HepG2 (cell line): ENCODE results near the gene TFDP1. TPM values are rescaled to one million over a fixed set of nuclear protein-coding genes. Genes with fewer than 3 reads are reported as not detected.

Experiments used
- ASH2L ChIP-seq: fragments of 300-600, 200-600 bp; sonication (generic); IDR thresholded peaks from 2 replicates; pipeline ENCODE4 v1.7.0; 2017; ENCODE audit warnings: low read depth, mild to moderate bottlenecking, moderate library complexity, mixed read lengths, low read length; ENCODE audit not compliant: insufficient read length
- CREB3 ChIP-seq: sonication (generic); formaldehyde crosslinking; IDR thresholded peaks from 2 replicates; pipeline ENCODE4 v1.5.0; 2020; ENCODE audit warnings: missing genetic modification reagents
- EEA1 ChIP-seq: sonication (generic); formaldehyde crosslinking; IDR thresholded peaks from 2 replicates; pipeline ENCODE4 v1.5.1; 2020; ENCODE audit warnings: mild to moderate bottlenecking, missing genetic modification reagents, borderline replicate concordance
- FOXA1 ChIP-seq, 2 experiments: fragments of 450-650 bp in 1 of 2; sonication (generic) in 1 of 2; formaldehyde crosslinking in 1 of 2; IDR thresholded peaks; 2 replicates each; pipeline versions ENCODE4 v1.4.0 to v1.6.1; 2016 to 2020; ENCODE audit warnings: missing genetic modification reagents in 1 of 2
- HMGXB4 ChIP-seq, 2 experiments: sonication (generic) in 1 of 2; formaldehyde crosslinking in 1 of 2; IDR thresholded peaks; 2 replicates each; pipeline versions ENCODE4 v1.4.0 to v1.6.1; 2018 to 2020; ENCODE audit warnings: missing genetic modification reagents in 2 of 2, borderline replicate concordance in 1 of 2, low read depth in 1 of 2, mild to moderate bottlenecking in 1 of 2, missing biosample characterization in 1 of 2
- HOXA3 ChIP-seq: sonication (generic); formaldehyde crosslinking; IDR thresholded peaks from 2 replicates; pipeline ENCODE4 v1.5.0; 2020; ENCODE audit warnings: missing genetic modification reagents
- KLF12 ChIP-seq: sonication (generic); formaldehyde crosslinking; IDR thresholded peaks from 2 replicates; pipeline ENCODE4 v1.4.0; 2020; ENCODE audit warnings: missing genetic modification reagents, borderline replicate concordance
- MTA3 ChIP-seq: sonication (generic); formaldehyde crosslinking; IDR thresholded peaks from 2 replicates; pipeline ENCODE4 v1.4.0; 2020; ENCODE audit warnings: missing genetic modification reagents
- MZF1 ChIP-seq: sonication (generic); formaldehyde crosslinking; IDR thresholded peaks from 2 replicates; pipeline ENCODE4 v1.8.1; 2023; ENCODE audit warnings: mild to moderate bottlenecking, missing genetic modification reagents, borderline replicate concordance
- NFYB ChIP-seq: sonication (generic); formaldehyde crosslinking; IDR thresholded peaks from 2 replicates; pipeline ENCODE4 v1.4.0; 2020; ENCODE audit warnings: missing genetic modification reagents
- PAWR ChIP-seq: sonication (generic); formaldehyde crosslinking; IDR thresholded peaks from 2 replicates; pipeline ENCODE4 v1.4.0; 2020; ENCODE audit warnings: missing genetic modification reagents, mild to moderate bottlenecking, borderline replicate concordance
- PHF8 ChIP-seq: sonication (generic); formaldehyde crosslinking; IDR thresholded peaks from 2 replicates; pipeline ENCODE4 v1.5.0; 2020; ENCODE audit warnings: missing genetic modification reagents
- POLR2A ChIP-seq, 2 experiments: IDR thresholded peaks; 2 replicates each; pipeline ENCODE4 v1.6.1; 2011; ENCODE audit warnings: low read depth in 2 of 2, low read length in 2 of 2, mild to moderate bottlenecking in 1 of 2, moderate library complexity in 1 of 2; ENCODE audit not compliant: insufficient read depth in 1 of 2
- RAD51 ChIP-seq: fragments of 450-650 bp; IDR thresholded peaks from 2 replicates; pipeline ENCODE4 v1.6.1; 2016; ENCODE audit warnings: borderline replicate concordance
- RELA ChIP-seq: sonication (generic); formaldehyde crosslinking; IDR thresholded peaks from 2 replicates; pipeline ENCODE4 v1.4.0; 2020; ENCODE audit warnings: missing genetic modification reagents
- REXO4 ChIP-seq: sonication (generic); formaldehyde crosslinking; IDR thresholded peaks from 2 replicates; pipeline ENCODE4 v1.8.0; 2022; ENCODE audit warnings: missing genetic modification reagents, mild to moderate bottlenecking, borderline replicate concordance
- SRY ChIP-seq: sonication (generic); formaldehyde crosslinking; IDR thresholded peaks from 2 replicates; pipeline ENCODE4 v1.8.0; 2022; ENCODE audit warnings: mild to moderate bottlenecking, missing genetic modification reagents
- SSRP1 ChIP-seq: IDR thresholded peaks from 2 replicates; pipeline ENCODE4 v1.6.1; 2016; ENCODE audit warnings: control low read depth
- ZC3H13 ChIP-seq: sonication (generic); formaldehyde crosslinking; IDR thresholded peaks from 2 replicates; pipeline ENCODE4 v1.8.1; 2023; ENCODE audit warnings: mild to moderate bottlenecking, missing genetic modification reagents, moderate library complexity
- ZNF354B ChIP-seq: sonication (generic); formaldehyde crosslinking; IDR thresholded peaks from 2 replicates; pipeline ENCODE4 v1.8.0; 2022; ENCODE audit warnings: mild to moderate bottlenecking, missing genetic modification reagents
- ZNF672 ChIP-seq: sonication (generic); formaldehyde crosslinking; IDR thresholded peaks from 2 replicates; pipeline ENCODE4 v1.8.1; 2022; ENCODE audit warnings: missing genetic modification reagents
- ZNF772 ChIP-seq: sonication (generic); formaldehyde crosslinking; IDR thresholded peaks from 2 replicates; pipeline ENCODE4 v1.5.0; 2020; ENCODE audit warnings: mild to moderate bottlenecking, missing genetic modification reagents
- ZNF816 ChIP-seq: sonication (generic); formaldehyde crosslinking; IDR thresholded peaks from 2 replicates; pipeline ENCODE4 v1.8.0; 2022; ENCODE audit warnings: missing genetic modification reagents, mild to moderate bottlenecking, borderline replicate concordance
- ZNF841 ChIP-seq: sonication (generic); formaldehyde crosslinking; IDR thresholded peaks from 2 replicates; pipeline ENCODE4 v1.8.1; 2023; ENCODE audit warnings: missing genetic modification reagents, borderline replicate concordance
- ZSCAN9 ChIP-seq: IDR thresholded peaks from 2 replicates; pipeline ENCODE4 v1.6.1; 2016; ENCODE audit warnings: borderline replicate concordance
- polyA plus RNA-seq, 8 experiments: library from polyadenylated mRNA; depleted of rRNA in 3 of 8; stranded (reverse) in 7 of 8; unstranded in 1 of 8; fragments of >200 nt; fragmentation: Illumina TruSeq in 4 of 8; extraction: Trizol in 4 of 8; gene quantifications; 2 replicates each; pipeline versions ENCODE4 v1.2.1 to v1.2.3, GENCODE V29; 2011 to 2016; ENCODE audit warnings: low read depth in 4 of 8, missing spikeins in 1 of 8, mixed read lengths in 1 of 8; ENCODE audit not compliant: insufficient read depth in 1 of 8
- total RNA-seq, 5 experiments: library from RNA; depleted of rRNA; stranded (reverse); fragments of >200 nt; fragmentation: Illumina TruSeq; extraction: Trizol; gene quantifications; 2 replicates each; pipeline ENCODE4 v1.2.3, GENCODE V29; 2016; ENCODE audit warnings: low read depth in 1 of 5
- TF ChIP-seq, protein P1 (sequence below): IDR thresholded peaks from 2 replicates; pipeline ENCODE4 v1.6.1; 2016
- TF ChIP-seq, protein P2 (sequence below): sonication (generic); formaldehyde crosslinking; IDR thresholded peaks from 2 replicates; pipeline ENCODE4 v1.5.1; 2020; ENCODE audit warnings: missing genetic modification reagents, mild to moderate bottlenecking, borderline replicate concordance

The TFDP1 gene
- total and polyA plus RNA-seq, 2 of the 13 experiments (the other 11 are each of a cell fraction or from before 2014, with no cell fraction given): 38.0 to 84.2 TPM

- no peak for TF ChIP-seq RAD51
- no peak for TF ChIP-seq KLF12 (CRISPR knock-in tag)
- TF ChIP-seq, protein P1, sequence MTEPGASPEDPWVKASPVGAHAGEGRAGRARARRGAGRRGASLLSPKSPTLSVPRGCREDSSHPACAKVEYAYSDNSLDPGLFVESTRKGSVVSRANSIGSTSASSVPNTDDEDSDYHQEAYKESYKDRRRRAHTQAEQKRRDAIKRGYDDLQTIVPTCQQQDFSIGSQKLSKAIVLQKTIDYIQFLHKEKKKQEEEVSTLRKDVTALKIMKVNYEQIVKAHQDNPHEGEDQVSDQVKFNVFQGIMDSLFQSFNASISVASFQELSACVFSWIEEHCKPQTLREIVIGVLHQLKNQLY: no peak
- TF ChIP-seq HMGXB4 (CRISPR knock-in tag; IDR thresholded peaks at IDR 0.05; ENCODE audit: borderline replicate concordance in 1 of 2, low read depth in 1 of 2): peak in 1 of 2 experiments; percentile 47; a peak in 1 of 4 replicates
- TF ChIP-seq ZC3H13: no peak
- TF ChIP-seq SSRP1 (CRISPR knock-in tag): no peak
- no peak for TF ChIP-seq PAWR
- 0 out of 2 replicates have a peak, but pooled peaks have one; percentile 44 for TF ChIP-seq ZNF672 (CRISPR knock-in tag)
- TF ChIP-seq MZF1: no peak
- TF ChIP-seq PHF8 (CRISPR knock-in tag): peak; percentile 44; the same call in 1 of the 2 replicates
- no peak for TF ChIP-seq ZNF841
- TF ChIP-seq, protein P2, sequence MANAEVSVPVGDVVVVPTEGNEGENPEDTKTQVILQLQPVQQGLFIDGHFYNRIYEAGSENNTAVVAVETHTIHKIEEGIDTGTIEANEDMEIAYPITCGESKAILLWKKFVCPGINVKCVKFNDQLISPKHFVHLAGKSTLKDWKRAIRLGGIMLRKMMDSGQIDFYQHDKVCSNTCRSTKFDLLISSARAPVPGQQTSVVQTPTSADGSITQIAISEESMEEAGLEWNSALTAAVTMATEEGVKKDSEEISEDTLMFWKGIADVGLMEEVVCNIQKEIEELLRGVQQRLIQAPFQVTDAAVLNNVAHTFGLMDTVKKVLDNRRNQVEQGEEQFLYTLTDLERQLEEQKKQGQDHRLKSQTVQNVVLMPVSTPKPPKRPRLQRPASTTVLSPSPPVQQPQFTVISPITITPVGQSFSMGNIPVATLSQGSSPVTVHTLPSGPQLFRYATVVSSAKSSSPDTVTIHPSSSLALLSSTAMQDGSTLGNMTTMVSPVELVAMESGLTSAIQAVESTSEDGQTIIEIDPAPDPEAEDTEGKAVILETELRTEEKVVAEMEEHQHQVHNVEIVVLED (CRISPR knock-in tag): peak; percentile 80
- TF ChIP-seq REXO4 (CRISPR knock-in tag): no peak
- peak; percentile 67; the same call in 1 of the 2 replicates for TF ChIP-seq HOXA3 (CRISPR knock-in tag)
- no peak for TF ChIP-seq FOXA1 (IDR thresholded peaks at IDR 0.05)
- 0 out of 2 replicates have a peak, but pooled peaks have one; percentile 19 for TF ChIP-seq FOXA1 (CRISPR knock-in tag; IDR thresholded peaks at IDR 0.05)
- 0 out of 2 replicates have a peak, but pooled peaks have one; percentile 55 for TF ChIP-seq SRY (CRISPR knock-in tag)
- TF ChIP-seq NFYB (CRISPR knock-in tag): no peak
- no peak for TF ChIP-seq CREB3 (CRISPR knock-in tag)
- peak; percentile 21 for TF ChIP-seq ASH2L
- TF ChIP-seq ZNF772: peak; percentile 70; the same call in 1 of the 2 replicates
- TF ChIP-seq MTA3 (CRISPR knock-in tag): no peak
- TF ChIP-seq ZNF816 (CRISPR knock-in tag): no peak
- no peak for TF ChIP-seq ZNF354B
- peak; percentile 38; the same call in 1 of the 2 replicates for TF ChIP-seq EEA1 (CRISPR knock-in tag)
- TF ChIP-seq ZSCAN9 (CRISPR knock-in tag): no peak
- peak; percentile 37 to 68; a peak in 3 of 4 replicates for TF ChIP-seq POLR2A (IDR thresholded peaks at IDR 0.05; ENCODE audit: insufficient read depth in 1 of 2, low read depth in 2 of 2, low read length in 2 of 2)
- TF ChIP-seq RELA (CRISPR knock-in tag): no peak
These were observed at the start of gene TFDP1 (continued) for GRCh38 chr13:113584205-113584869.
